HG03066 (cell line): ENCODE results near the gene FOXK2.
A peak's percentile ranks its signal among the peaks of the same experiment; 100 is the strongest.
"Not testable (repeated sequence)": the region's sequence is repeated elsewhere in the genome, so short reads cannot be mapped to it uniquely, and the experiment has no call there.

Experiments used
- ATAC-seq: cut with Tn5 transposase; IDR thresholded peaks from one replicate; pipeline ENCODE4 v1.9.1; 2021; ENCODE audit warnings: low read depth; ENCODE audit not compliant: unreplicated experiment

Gene FOXK2

DNA sequence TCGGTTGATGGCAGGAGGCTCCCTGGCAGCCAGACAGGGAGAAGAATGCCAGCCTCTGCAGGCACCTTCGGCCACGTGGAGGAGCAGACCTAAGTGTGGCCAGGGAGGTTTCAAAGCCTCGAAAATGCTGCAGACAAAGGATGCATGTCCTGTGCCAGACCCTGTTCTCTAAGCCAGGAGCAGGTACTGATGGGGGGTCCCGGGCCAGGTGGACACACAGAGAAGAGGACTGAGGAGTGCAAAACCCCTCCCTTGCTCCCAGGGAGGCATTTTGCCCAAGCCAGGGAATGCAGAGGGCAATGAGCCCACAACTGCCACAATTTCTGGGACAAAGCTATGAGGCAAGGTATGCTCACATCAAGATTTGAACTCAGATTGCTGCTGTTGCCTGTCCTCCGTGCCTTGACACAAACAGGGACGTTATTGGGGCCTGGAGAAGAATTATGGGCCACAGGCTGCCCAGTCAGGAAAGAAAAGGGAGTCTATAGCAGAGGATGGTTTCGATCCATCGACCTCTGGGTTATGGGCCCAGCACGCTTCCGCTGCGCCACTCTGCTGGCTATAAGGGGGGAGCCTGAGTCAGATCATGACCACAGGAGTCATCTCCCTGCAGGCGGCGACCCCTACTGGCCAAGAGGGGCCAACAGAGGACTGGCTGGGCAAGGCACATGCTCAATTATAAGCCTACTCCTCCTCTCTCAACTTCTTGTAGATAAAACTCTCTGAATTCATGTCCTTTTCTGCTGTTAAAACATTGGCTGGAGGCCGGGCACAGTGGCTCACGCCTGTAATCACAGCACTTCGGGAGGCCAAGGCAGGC, 25.1 kb upstream of the FOXK2 start:
- peak; percentile 49 for ATAC-seq

DNA sequence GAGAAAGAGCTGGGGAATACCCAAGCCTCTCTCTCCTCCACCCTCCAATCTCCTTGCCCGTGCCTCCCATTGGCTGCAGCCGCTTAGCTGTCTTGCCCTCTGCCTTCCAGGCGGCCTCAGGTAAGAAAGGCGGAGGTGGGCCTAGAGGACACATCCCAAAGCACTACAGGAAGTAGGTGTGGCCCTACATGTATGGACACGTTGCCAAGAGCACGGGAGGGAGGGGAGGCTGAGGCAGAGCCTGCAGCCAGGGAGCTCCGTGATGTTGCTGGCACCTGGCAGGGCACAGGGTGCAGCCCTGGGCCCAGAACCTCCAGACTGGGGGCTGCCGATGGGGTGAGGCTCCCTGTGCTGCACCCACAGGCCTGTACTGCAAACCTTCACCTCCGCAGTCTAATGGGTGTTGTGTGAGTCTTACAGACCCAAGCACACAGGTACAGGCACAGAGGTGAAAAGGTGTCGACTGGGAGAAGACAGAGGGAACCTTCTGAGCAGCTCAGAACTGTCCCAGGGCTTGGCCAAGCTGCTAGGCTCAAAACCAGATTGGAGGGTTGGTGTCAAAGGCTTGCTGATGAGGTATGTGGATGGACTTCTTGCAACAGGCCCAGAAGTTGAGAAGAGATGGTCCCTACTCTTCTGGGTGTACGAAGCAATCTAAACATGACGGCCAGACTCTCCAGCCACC, 23.5 kb upstream of the FOXK2 start:
- ATAC-seq = no peak

DNA sequence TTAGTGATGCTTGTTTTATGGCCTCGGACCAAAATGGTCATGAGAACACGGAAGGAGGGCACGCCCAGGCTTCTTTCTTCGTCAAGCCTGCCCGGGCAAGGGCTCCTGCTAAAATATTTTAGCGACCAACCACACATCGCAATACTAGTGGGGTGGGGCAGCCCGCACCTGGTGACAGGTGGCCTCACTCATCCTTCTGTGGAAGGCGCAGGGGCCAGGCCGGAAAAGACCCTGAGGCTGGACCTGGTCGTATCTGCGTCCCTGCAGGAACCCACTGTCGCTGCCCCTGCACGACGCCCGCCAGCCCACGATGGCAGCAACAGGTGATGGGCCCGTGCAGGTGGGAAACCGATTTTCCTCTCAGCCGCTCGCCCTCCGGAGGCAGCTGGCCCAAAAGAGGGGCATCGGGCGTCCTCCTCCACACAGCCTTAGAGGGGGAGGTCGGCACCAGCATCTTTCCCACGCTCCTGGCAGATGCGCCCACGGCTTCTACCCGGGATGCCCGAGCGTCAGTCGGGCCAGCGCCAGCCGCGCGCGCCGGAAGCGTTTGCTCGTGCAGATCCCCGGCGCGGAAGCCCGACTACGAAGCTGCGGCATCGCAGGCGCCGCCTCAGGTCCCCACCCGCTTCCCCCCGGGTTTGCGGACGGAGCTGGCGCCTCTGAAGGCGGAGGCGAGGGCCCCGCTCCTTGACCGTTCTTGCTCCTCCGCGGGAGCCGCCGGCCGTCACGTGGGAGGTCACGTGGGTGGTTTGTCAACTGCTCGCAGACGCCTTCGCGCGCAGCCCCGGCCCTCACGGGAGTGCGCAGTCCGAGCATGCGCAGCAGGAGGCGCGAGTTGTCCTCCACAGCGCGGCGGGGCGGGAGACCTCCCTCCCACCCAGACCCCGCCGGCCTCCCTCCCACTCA, 22.8 kb upstream of the FOXK2 start:
- peak; percentile 53 for ATAC-seq

DNA sequence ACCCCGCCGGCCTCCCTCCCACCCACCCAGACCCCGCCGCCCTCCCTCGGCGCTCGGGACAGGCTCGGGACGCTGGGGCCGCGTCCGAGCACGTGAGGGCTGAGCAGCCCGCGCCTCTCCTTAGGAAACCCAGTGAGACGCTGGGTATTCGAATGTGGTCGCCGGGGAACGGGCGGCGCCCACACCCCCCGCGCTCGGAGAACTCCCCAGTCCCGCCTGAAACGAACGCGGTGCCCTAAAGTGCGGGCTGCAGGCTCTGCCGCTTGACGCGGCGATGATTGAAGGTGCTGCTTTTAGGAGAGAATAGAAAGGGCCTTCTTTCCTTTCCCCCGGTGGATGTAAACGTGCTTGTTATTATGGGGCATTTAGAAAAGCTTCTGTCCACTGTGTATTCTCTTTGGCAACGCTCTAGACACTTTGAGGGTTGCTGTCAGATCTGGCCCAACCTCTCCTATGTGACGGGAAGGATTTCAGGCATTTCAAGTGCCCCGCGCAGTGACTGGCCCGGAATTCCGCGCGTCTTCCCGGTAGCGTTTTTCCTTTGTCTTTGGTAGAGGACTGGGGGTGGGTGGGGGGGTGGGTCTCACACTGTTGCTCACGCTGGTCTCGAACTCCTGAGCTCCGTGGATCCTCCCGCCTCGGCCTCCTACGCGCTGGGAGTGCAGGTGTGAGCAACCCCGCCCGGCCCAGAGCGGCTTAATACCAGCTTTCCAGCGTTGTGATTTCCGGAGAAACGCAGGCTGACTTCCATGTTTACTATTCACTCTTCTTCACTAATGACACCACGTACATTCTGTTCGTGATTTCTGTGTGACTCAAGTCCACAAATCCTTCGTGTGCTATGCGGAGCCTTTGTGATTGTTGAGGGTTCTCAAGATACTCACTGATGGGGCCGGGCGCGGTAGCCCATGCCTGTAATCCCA, 21.8 kb upstream of the FOXK2 start:
- peak; percentile 5 for ATAC-seq

DNA sequence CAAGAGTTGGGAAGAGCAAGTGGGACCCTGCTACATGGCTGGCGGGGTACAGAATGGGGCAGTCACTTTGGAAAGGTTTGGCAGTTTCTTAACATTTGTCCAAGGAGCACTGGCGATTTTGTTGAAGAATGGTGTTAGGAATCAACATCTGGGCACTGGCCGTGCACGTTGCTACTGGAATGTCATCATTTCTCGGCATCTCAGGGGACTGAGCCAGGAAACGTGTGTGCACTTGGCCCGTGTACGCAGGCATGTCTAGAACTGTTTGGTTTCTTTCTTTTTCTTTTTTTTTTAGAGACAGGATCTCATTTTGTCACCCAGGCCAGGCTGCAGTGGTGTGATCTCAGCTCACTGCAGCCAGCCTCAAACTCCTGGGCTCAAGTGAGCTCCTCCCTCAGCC, 17.3 kb upstream of the FOXK2 start:
- ATAC-seq = no peak

DNA sequence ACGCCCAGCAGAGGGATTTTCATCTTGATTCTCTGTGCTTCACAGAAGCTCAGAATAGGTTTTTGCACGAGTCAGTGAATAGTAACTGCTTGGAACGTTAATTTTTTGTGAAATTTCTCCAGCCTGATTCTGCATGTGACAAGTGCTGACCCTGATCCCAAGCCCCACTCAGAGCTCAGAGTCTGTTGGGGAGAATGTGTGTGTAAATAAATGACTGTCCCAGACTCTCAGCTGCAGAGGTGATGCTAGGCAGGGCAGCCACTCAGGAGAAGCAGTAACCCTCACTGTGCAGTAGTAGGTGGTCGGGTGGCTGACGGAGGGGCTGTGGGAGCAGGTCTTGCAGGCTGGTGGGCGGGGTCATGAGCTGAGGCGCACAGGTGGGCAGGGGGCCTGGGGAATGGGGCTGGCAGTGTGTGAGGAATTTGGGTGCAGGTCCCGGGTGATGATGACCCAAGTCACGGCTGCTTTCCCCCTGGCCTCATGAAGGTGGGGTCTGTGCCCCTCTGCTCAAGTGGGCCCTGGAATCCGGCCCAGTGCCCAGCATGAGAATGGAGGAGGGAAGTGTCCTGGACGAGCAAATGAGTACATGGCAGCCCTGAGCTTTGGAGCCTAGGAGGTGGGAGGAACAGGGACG, 16.3 kb upstream of the FOXK2 start:
- no peak for ATAC-seq

DNA sequence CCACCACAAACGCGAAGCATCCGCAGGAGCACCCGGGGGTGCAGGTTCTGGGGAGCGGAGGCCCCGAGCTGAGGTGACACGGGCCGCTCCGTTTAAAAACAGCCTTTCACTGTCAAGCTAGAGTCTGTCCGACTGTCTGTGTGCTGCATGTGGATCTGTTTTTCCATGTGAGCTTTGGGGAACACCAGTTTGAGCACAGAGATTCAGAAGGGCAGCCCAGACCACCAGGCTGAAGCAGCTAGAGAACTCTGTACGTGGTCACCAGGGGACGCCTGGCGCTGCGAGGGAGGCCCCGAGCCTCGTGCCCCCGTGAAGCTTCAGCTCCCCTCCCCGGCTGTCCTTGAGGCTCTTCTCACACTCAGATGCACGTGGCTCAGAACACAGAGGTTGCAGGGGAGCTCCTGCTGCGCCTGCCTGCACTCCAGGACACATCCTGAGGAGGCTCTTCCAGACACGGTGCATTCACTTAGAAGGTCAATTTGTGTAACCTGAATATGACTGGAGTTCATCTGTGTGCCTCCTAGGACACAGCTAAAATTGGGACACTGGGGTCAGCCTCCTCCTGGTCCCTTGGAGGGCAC, 15.7 kb upstream of the FOXK2 start:
- ATAC-seq = no peak

DNA sequence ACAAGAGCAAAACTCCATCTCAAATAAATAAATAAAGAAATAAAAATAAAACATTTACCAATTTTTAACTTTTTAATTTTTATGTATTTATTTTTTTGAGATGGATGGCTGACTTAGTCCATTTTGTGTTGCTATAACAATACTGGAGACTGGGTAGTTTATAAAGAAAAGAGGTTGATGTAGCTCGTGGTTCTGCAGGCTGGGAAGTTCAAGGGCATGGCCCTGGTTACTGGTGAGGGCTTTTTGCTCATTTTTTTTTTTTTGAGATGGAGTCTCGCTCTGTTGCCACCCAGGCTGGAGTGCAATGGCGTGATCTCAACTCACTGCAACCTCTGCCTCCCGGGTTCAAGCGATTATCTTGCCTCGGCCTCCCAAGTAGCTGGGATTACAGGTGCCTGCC, 14.2 kb upstream of the FOXK2 start:
- ATAC-seq = no peak

DNA sequence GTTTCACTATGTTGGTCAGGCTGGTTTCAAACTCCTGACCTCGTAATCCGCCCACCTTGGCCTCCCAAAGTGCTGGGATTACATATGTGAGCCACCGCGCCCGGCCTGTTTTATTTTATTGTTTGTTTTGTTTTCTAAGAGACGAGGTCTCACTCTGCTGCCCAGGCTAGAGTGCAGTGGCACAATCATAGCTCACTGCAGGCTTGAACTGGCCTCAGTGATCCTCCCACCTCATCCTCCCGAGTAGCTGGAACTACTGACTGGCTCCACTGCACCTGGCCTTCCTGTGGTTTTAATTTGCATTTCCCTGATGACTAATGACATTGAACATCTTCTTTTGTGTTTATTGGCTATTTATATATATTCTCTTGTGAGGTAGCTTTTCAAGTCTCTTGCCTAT, 13.1 kb upstream of the FOXK2 start:
- peak; percentile 94 for ATAC-seq

DNA sequence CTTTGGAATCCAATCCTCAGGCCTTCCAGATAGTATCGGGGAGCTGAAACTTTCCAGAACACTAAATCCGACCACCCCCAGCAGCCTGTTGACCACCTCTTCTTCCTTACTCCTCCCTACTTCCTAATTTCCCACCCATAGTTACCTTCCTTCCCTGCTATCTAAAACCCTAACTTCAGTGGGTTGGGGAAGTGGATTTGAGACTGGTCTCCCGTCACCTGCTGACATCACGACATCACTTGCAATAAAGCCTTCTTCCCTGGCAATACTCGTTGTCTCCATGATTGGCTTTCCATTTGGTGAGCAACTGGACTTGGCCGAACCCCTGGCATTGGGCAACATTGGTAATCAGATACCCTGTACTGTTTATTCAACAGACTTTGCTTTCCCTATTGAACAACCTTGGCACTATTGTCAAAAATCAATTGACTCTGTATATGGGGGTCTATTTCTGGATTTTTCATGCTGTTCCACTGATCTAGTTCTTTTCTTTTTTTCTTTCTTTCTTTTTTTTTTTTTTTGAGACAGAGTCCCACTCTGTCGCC, 11.8 kb upstream of the FOXK2 start:
- ATAC-seq = no peak

DNA sequence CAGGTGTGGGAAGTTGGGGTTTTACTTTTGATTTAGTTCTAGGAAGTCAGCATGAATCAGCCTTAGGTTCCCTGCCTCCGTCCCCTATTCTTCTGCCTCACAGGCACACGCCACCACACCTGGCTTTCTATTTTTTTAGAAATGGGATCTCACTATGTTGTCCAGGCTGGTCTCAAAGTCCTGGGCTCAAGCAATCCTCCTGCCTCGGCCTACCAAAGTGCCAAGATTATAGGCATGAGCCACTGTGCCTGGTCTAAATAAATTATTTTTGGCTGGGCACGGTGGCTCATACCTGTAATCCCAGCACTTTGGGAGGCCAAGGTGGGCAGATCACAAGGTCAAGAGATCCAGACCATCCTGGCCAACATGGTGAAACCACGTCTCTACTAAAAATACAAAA, 7.9 kb upstream of the FOXK2 start:
- not testable (repeated sequence) for ATAC-seq

DNA sequence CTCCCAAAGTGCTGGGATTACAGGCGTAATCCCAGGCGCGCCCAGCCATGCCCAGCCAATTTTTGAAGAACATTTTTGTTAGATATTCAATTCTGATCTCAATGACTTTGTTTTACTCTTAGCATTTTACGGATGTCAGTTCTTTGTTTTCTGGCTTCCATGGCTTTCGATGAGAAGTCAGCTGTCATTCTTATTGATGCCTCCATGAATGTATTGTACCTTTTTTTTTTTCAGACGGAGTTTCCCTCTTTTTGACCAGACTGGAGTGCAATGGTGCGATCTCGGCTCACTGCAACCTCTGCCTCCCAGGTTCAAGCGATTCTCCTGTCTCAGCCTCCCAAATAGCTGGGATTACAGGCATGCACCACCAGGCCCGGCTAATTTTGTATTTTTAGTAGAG, 5.7 kb upstream of the FOXK2 start:
- not testable (repeated sequence) for ATAC-seq

DNA sequence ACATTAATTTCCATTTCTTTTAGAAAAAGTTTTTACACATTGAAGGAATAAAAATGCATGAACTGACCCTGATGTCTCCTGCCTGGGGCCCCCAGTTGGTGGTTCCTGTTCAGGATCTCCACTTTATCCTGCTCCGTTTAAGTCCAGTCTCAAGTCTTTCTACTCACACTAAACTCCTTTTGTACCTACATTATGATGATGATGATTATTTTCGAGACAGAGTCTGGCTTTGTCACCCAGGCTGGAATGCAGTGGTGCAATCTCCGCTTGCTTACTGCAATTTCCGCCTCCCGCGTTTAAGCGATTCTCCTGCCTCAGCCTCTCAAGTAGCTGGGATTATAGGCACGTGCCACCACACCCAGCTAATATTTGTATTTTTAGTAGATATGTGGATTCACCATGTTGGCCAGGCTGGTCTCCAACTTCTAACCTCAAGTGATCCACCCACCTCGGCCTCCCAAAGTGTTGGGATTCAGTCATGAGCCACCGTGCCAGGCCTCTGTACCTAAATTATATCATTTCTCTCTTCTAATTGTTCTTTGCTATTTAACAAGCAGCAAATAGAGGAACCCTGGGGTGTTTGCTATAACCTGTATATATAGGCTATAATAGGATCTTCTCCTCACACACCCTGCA, 2.2 kb upstream of the FOXK2 start:
- ATAC-seq = no peak

DNA sequence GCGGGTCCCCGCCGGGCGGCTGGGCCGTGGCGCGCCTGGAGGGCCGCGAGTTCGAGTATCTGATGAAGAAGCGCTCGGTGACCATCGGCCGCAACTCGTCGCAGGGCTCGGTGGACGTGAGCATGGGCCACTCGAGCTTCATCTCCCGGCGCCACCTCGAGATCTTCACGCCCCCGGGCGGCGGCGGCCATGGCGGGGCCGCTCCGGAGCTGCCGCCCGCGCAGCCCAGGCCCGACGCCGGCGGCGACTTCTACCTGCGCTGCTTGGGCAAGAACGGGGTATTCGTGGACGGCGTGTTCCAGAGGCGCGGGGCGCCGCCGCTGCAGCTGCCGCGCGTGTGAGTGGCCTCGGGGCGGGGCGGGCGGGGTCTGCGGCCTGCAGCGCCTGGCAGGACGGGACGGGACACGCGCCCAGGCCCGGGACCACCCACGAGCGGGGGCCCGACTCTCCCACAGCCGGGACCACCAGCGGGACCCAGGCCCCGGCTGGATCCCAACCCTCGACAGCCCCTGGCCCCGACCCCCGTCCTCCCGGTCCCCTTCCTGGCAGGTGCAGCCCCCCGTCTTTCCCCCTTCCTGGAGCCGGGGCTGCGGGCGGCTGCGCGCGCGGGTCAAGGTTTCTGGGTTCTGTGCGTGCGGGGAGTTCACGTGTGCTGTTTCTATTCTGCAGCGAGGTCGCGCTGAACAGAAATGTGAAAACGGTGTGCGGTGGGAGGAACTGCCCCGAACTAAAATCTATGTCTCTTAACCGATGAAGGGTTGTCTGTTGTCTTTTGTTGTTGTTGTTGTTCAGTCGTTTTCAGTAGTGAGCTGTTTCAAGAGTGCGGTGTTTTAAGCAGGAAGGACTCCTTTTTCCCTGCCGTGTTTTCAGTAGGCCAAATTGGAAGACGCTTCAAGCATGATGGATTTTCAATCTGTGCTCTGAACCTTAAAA, 705 bp downstream of the FOXK2 start:
- no peak for ATAC-seq

DNA sequence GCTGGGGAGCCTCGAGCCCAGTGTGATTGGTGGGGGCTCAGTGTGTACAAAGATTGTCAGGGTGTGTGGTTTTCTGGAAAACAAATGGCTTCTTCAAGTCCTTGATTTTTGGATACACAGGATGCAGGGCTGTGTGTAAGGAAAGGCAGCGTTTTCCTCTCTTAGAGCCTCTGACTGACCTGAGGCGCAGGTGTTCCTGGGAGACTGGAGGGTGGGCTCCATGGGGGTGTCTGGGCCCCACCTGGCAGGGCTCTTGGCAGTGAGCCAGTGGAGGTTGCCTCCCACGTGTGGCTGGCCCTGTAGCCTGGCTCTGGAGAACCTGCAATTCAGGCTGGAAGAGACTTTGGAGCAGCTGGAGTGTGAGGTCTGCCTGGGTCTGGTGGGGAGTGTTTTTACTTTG, 5.0 kb downstream of the FOXK2 start:
- no peak for ATAC-seq

DNA sequence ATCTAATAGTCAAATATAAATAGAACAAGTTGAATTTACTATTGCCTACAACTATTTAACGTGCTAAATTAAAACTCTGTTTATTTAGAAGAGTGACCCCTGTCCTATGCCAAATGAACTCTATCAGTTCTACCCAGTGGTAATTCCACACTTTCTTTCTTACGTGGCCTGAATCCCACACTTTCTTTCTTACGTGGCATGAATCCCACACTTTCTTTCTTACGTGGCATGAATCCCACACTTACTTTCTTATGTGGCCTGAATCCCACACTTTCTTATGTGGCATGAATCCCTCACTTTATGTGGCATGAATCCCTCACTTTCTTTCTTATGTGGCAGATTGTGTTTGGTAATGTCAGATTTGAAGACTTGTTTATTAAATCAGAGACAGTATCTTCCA, 6.2 kb downstream of the FOXK2 start:
- ATAC-seq = no peak

DNA sequence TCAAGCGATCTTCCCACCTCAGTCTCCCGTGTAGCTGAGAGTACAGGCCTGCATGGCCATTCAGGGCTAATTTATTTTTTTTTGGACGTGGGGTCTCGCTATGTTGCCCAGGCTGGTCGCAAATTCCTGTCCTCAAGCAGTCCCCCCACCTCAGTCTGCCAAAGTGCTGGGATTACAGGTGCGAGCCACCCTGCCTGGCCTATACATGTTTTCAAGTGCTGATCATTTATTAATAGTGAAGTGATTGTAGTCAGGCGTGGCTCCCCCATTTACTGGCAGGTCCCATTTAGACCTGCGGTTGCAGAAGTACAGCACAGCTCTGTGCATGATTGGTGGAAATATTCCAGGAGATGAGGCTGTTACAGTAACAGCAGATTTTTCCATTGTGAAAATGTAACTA, 8.4 kb downstream of the FOXK2 start:
- no peak for ATAC-seq
